Measurements from ENCODE around the gene AP2A2. TPM values are rescaled to one million over a fixed set of nuclear protein-coding genes. Genes with fewer than 3 reads are reported as not detected.
"Not testable (repeated sequence)": the region's sequence is repeated elsewhere in the genome, so short reads cannot be mapped to it uniquely, and the experiment has no call there.

The AP2A2 gene
- total RNA-seq, 1 donor from 2014 or later: 105 TPM

DNA sequence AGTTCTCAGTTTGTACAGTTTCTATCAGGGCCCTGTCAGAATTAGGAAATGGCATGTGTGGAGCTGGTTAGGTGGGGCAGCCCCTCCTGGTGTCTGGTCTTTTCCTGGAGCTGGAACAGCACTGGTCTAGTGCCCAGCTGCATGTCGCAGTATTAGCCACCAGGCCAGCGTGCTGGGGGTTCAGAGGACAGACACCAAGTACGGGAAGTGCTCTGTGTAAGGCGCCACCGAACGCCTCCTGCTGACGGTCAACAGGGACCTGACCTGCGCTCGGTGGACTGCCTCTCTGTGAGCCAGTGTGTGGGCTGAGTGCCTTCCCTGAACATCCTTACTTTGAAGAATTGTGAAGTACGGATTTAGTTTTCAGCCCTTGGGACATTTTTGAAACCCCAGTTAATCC is 33.9 kb downstream of the AP2A2 start:
- H3K27me3 ChIP-seq (ENCODE audit: insufficient read depth, low read length): no peaks in the 10 kb centered on the region

GRCh38 chr11:961310-961920 is 35.7 kb downstream of the AP2A2 start:
- not testable (repeated sequence) for H3K4me1 ChIP-seq (ENCODE audit: insufficient read depth, low read length); H3K27ac ChIP-seq (ENCODE audit: low read depth, low read length); H2AFZ ChIP-seq (ENCODE audit: low read depth, low read length); H3K9me3 ChIP-seq (ENCODE audit: insufficient read depth, low read depth, low read length); H3K36me3 ChIP-seq (ENCODE audit: insufficient read depth, low read length); H3K9me3 Mint-ChIP-seq (ENCODE audit: unreplicated experiment); H3K9ac ChIP-seq (ENCODE audit: low read length); H3K4me1 Mint-ChIP-seq (ENCODE audit: low read depth, unreplicated experiment); H3K27ac Mint-ChIP-seq (ENCODE audit: unreplicated experiment); FAIRE-seq; H3K4me3 Mint-ChIP-seq (ENCODE audit: unreplicated experiment); H3K27me3 Mint-ChIP-seq (ENCODE audit: low read depth, unreplicated experiment); H3K4me3 ChIP-seq (ENCODE audit: insufficient read depth, low read depth, low read length); DNase-seq (ENCODE audit: low read depth); H3K4me2 ChIP-seq (ENCODE audit: low read length); H3K27me3 ChIP-seq (ENCODE audit: insufficient read depth, low read length)
- Histone ChIP-seq H3K79me2 (ENCODE audit: insufficient read depth, low read length) (peaks cover 36% of the 10 kb centered on the region), H4K20me1 (ENCODE audit: insufficient read depth, low read length) (peaks cover 66% of the 10 kb centered on the region)
- H3K36me3 Mint-ChIP-seq (ENCODE audit: low read depth, unreplicated experiment): peaks cover 38% of the 10 kb centered on the region

More for the DNA sequence above, 33.9 kb downstream of the AP2A2 start:
- DNase-seq (ENCODE audit: low read depth) (no peak), FAIRE-seq (no peak)
- peaks cover 45% of the 10 kb centered on the region for H3K79me2 ChIP-seq (ENCODE audit: insufficient read depth, low read length)
- no peak overlapping the region for H3K4me2 ChIP-seq (ENCODE audit: low read length)
- Mint-ChIP-seq H3K4me1 (ENCODE audit: low read depth, unreplicated experiment) (peaks cover 13% of the 10 kb centered on the region), H3K27ac (ENCODE audit: unreplicated experiment) (no peak overlapping the region), H3K4me3 (ENCODE audit: unreplicated experiment) (no peak overlapping the region), H3K9me3 (ENCODE audit: unreplicated experiment) (no peaks in the 10 kb centered on the region), H3K36me3 (ENCODE audit: low read depth, unreplicated experiment) (peaks cover 29% of the 10 kb centered on the region), H3K27me3 (ENCODE audit: low read depth, unreplicated experiment) (no peaks in the 10 kb centered on the region)
- H3K27ac ChIP-seq (ENCODE audit: low read depth, low read length): no peak overlapping the region
- no peaks in the 10 kb centered on the region for H3K4me1 ChIP-seq (ENCODE audit: insufficient read depth, low read length)
- H3K9ac ChIP-seq (ENCODE audit: low read length): no peak overlapping the region
- H3K36me3 ChIP-seq (ENCODE audit: insufficient read depth, low read length): peaks cover 6% of the 10 kb centered on the region
- TF ChIP-seq, protein P1, sequence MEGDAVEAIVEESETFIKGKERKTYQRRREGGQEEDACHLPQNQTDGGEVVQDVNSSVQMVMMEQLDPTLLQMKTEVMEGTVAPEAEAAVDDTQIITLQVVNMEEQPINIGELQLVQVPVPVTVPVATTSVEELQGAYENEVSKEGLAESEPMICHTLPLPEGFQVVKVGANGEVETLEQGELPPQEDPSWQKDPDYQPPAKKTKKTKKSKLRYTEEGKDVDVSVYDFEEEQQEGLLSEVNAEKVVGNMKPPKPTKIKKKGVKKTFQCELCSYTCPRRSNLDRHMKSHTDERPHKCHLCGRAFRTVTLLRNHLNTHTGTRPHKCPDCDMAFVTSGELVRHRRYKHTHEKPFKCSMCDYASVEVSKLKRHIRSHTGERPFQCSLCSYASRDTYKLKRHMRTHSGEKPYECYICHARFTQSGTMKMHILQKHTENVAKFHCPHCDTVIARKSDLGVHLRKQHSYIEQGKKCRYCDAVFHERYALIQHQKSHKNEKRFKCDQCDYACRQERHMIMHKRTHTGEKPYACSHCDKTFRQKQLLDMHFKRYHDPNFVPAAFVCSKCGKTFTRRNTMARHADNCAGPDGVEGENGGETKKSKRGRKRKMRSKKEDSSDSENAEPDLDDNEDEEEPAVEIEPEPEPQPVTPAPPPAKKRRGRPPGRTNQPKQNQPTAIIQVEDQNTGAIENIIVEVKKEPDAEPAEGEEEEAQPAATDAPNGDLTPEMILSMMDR (IDR thresholded peaks at IDR 0.05; ENCODE audit: insufficient read depth, low read depth, low read length): no peak
- no peak for TF ChIP-seq EZH2 (IDR thresholded peaks at IDR 0.05; ENCODE audit: insufficient read depth, low read length)
- H3K4me3 ChIP-seq (ENCODE audit: insufficient read depth, low read depth, low read length): no peak overlapping the region
- no peak overlapping the region for H2AFZ ChIP-seq (ENCODE audit: low read depth, low read length)
- no peaks in the 10 kb centered on the region for H3K9me3 ChIP-seq (ENCODE audit: insufficient read depth, low read depth, low read length)
- H4K20me1 ChIP-seq (ENCODE audit: insufficient read depth, low read length): peaks cover 68% of the 10 kb centered on the region

- no peak overlapping the region for H3K4me3 Mint-ChIP-seq (ENCODE audit: unreplicated experiment)
- Histone ChIP-seq H3K4me3 (ENCODE audit: insufficient read depth, low read depth, low read length) (no peak overlapping the region), H3K79me2 (ENCODE audit: insufficient read depth, low read length) (peaks cover 31% of the 10 kb centered on the region), H3K36me3 (ENCODE audit: insufficient read depth, low read length) (peaks cover 6% of the 10 kb centered on the region), H3K9me3 (ENCODE audit: insufficient read depth, low read depth, low read length) (no peaks in the 10 kb centered on the region), H3K4me2 (ENCODE audit: low read length) (no peak overlapping the region), H3K27me3 (ENCODE audit: insufficient read depth, low read length) (no peaks in the 10 kb centered on the region), H2AFZ (ENCODE audit: low read depth, low read length) (no peak overlapping the region), H3K4me1 (ENCODE audit: insufficient read depth, low read length) (no peaks in the 10 kb centered on the region), H4K20me1 (ENCODE audit: insufficient read depth, low read length) (peaks cover 65% of the 10 kb centered on the region), H3K9ac (ENCODE audit: low read length) (no peak overlapping the region), H3K27ac (ENCODE audit: low read depth, low read length) (no peak overlapping the region)
- H3K4me1 Mint-ChIP-seq (ENCODE audit: low read depth, unreplicated experiment): peaks cover 9% of the 10 kb centered on the region
- H3K27ac Mint-ChIP-seq (ENCODE audit: unreplicated experiment): no peak overlapping the region
- TF ChIP-seq, protein P1 (IDR thresholded peaks at IDR 0.05; ENCODE audit: insufficient read depth, low read depth, low read length): no peak
- no peak for TF ChIP-seq EZH2 (IDR thresholded peaks at IDR 0.05; ENCODE audit: insufficient read depth, low read length)
- no peaks in the 10 kb centered on the region for H3K9me3 Mint-ChIP-seq (ENCODE audit: unreplicated experiment)
- DNase-seq (ENCODE audit: low read depth) (no peak), FAIRE-seq (no peak)
- peaks cover 37% of the 10 kb centered on the region for H3K36me3 Mint-ChIP-seq (ENCODE audit: low read depth, unreplicated experiment)
- H3K27me3 Mint-ChIP-seq (ENCODE audit: low read depth, unreplicated experiment): no peaks in the 10 kb centered on the region
These were observed 36.3 kb downstream of the AP2A2 start for GRCh38 chr11:961921-962320.
